Suprapubic skin (tissue), 4 donors: ENCODE results near the gene GRID1. TPM values are rescaled to one million over a fixed set of nuclear protein-coding genes. Genes with fewer than 3 reads are reported as not detected.

Experiments used
- DNase-seq, 2 donors: peaks; one replicate each; pipeline ENCODE4 v3.0.0-alpha.2; 2019; ENCODE audit warnings: low spot score in 2 of 2
- H3K27ac ChIP-seq: fragments of 200-600 bp; sonication (generic); one replicate; pipeline ENCODE4 v1.5.1; 2019
- H3K27me3 ChIP-seq: fragments of 200-600 bp; sonication (generic); one replicate; pipeline ENCODE4 v1.5.1; 2019
- H3K36me3 ChIP-seq: fragments of 200-600 bp; sonication (generic); one replicate; pipeline ENCODE4 v1.5.1; 2019
- H3K4me1 ChIP-seq: fragments of 200-600 bp; sonication (generic); one replicate; pipeline ENCODE4 v1.5.1; 2019
- H3K4me3 ChIP-seq: fragments of 200-600 bp; sonication (generic); one replicate; pipeline ENCODE4 v1.5.1; 2019; ENCODE audit warnings: mild to moderate bottlenecking
- H3K9me3 ChIP-seq: fragments of 200-600 bp; sonication (generic); one replicate; pipeline ENCODE4 v1.5.1; 2019
- EP300 ChIP-seq: sonication (generic); formaldehyde crosslinking; IDR thresholded peaks from one replicate; pipeline ENCODE4 v1.6.1; 2017; ENCODE audit warnings: antibody characterized with exemption
- POLR2A ChIP-seq, 2 donors: fragments of 450-650 bp; IDR thresholded peaks; one replicate each; pipeline ENCODE4 v1.6.1; 2017; ENCODE audit warnings: antibody characterized with exemption in 2 of 2, mild to moderate bottlenecking in 2 of 2, moderate library complexity in 2 of 2
- POLR2AphosphoS5 ChIP-seq, 3 donors: sonication (generic); formaldehyde crosslinking; IDR thresholded peaks; one replicate each; pipeline ENCODE4 v1.6.1; 2017; ENCODE audit warnings: antibody characterized with exemption in 3 of 3
- WGBS: methylation state at CpG from one replicate; pipeline ENCODE4 v1.1.5; 2018; 5-methylcytosine and 5-hydroxymethylcytosine counted together
- total RNA-seq, 4 donors: library from RNA; depleted of rRNA; stranded (reverse); fragments of >200 nt; gene quantifications; one replicate each; pipeline ENCODE4 v1.1.0, GENCODE V29; 2016
- TF ChIP-seq, protein P1 (sequence below), 2 donors: fragments of 200-600 bp in 1 of 2; fragments of 450-650 bp in 1 of 2; sonication (generic) in 1 of 2; IDR thresholded peaks; one replicate each; pipeline ENCODE4 v1.5.1; 2016 to 2019; ENCODE audit warnings: antibody characterized with exemption in 2 of 2, mild to moderate bottlenecking in 1 of 2, moderate library complexity in 1 of 2

GRID1 gene
- total RNA-seq, 4 donors from 2014 or later: 1.8 to 3.1 (median 2.4) TPM

DNA sequence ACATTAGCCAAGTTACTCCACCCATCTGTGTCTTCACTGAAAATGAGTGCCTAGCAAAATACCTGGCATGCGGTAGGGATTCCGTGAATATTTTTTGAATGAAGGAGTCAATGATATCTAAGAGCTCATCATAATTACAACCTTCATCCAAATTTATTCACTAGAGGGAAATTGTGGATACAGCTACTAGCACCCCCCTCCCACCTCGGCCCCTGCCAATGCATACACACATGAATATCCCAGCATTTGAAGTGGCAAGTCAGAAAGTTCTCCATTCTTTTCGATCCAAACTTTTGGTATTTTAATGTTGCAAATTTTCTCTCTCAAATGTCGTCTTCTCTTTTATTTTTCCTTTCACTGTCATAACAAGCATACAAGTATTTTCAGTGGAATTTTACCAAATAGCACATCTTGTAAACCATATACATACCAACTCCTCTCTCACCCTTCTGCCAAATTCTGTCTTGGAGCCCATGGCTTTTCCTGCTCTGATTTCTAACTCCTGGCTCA, 164.3 kb downstream of the GRID1 start:
- no peaks in the 10 kb centered on the region for H3K9me3 ChIP-seq
- H3K27ac ChIP-seq: no peak overlapping the region
- peak in 1 of 2 donors; percentile 29 for DNase-seq
- H3K4me1 ChIP-seq: no peaks in the 10 kb centered on the region
- no peak overlapping the region for H3K4me3 ChIP-seq
- TF ChIP-seq, protein P1, sequence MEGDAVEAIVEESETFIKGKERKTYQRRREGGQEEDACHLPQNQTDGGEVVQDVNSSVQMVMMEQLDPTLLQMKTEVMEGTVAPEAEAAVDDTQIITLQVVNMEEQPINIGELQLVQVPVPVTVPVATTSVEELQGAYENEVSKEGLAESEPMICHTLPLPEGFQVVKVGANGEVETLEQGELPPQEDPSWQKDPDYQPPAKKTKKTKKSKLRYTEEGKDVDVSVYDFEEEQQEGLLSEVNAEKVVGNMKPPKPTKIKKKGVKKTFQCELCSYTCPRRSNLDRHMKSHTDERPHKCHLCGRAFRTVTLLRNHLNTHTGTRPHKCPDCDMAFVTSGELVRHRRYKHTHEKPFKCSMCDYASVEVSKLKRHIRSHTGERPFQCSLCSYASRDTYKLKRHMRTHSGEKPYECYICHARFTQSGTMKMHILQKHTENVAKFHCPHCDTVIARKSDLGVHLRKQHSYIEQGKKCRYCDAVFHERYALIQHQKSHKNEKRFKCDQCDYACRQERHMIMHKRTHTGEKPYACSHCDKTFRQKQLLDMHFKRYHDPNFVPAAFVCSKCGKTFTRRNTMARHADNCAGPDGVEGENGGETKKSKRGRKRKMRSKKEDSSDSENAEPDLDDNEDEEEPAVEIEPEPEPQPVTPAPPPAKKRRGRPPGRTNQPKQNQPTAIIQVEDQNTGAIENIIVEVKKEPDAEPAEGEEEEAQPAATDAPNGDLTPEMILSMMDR (IDR thresholded peaks at IDR 0.05): no peak
- no peak for TF ChIP-seq POLR2A (IDR thresholded peaks at IDR 0.05)
- no peak for TF ChIP-seq EP300
- TF ChIP-seq POLR2AphosphoS5 (IDR thresholded peaks at IDR 0.05): no peak
- no peaks in the 10 kb centered on the region for H3K27me3 ChIP-seq
- no peaks in the 10 kb centered on the region for H3K36me3 ChIP-seq
- 55% methylated on average over 5 of the region's 5 CpGs for WGBS

DNA sequence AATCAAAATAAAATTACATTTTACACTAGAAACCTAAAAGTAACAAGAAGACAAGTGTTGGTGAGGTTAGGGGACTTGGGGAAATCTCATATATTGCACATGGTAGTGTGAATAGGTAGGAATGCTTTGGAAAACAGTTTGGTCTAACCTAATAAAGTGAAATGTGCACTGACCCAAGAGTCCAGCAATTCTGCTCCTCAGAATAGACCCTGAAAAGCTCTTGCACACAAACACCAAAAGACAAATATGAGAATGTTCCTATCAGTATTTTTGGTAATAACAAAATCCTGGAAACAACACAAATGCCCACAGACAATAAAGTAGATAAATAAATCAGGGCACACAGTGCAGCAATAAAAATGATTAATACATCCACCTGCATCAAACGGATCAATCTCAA, 165.7 kb downstream of the GRID1 start:
- no peaks in the 10 kb centered on the region for H3K4me1 ChIP-seq
- WGBS: 86% methylated on average over 1 of the region's 1 CpG
- no peaks in the 10 kb centered on the region for H3K27me3 ChIP-seq

DNA sequence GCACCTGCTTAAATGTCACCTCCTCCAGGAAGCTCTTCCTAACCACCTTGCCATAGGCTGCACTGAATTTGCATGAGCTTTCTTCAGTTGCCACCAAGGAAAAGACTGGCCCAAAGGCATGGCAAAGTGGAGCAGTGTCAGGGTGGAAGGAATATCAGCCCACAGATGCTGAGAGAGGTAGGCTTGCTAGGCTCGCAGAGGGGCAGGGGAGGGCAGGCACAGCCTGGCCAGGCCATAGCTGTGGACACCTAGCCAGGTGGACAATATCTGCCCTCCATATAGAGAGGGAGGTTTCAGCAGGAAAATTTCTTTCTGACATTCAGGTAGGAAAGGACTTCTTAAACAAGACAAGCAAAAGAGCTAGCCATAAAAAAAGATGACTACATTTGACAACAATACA, 166.3 kb downstream of the GRID1 start:
- no peak for TF ChIP-seq POLR2AphosphoS5 (IDR thresholded peaks at IDR 0.05)
- TF ChIP-seq EP300: no peak
- TF ChIP-seq, protein P1 (IDR thresholded peaks at IDR 0.05): no peak
- TF ChIP-seq POLR2A (IDR thresholded peaks at IDR 0.05): no peak
- Histone ChIP-seq H3K4me3 (no peak overlapping the region), H3K36me3 (no peaks in the 10 kb centered on the region), H3K4me1 (no peaks in the 10 kb centered on the region), H3K27ac (no peak overlapping the region), H3K27me3 (no peaks in the 10 kb centered on the region), H3K9me3 (no peaks in the 10 kb centered on the region)
- WGBS: 91% methylated on average over 1 of the region's 1 CpG
- no peak for DNase-seq

More for the DNA sequence above, 165.7 kb downstream of the GRID1 start:
- TF ChIP-seq, protein P1 (IDR thresholded peaks at IDR 0.05): no peak
- TF ChIP-seq POLR2AphosphoS5 (IDR thresholded peaks at IDR 0.05): no peak
- TF ChIP-seq EP300: no peak
- H3K9me3 ChIP-seq: no peaks in the 10 kb centered on the region
- no peak for DNase-seq
- no peak overlapping the region for H3K4me3 ChIP-seq
- H3K27ac ChIP-seq: no peak overlapping the region
- no peaks in the 10 kb centered on the region for H3K36me3 ChIP-seq

DNA sequence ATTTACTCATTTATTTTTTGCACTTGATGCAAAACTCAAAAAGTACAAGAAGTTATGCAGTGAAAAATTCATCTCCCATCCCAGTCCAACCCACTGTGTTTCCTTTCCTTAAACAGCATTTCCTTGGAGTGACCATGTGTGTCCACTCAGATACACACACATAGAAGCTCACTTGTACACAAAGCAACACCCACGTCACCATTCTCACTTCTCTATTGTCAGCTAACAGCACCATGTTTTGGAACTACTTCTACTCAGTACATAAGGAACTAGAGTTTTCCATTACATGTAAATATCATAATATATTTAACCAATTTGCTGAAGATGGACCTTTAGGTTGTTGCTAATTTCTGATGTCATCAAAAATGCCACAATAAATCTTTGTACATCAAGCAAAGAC, 167.6 kb downstream of the GRID1 start:
- Histone ChIP-seq H3K4me1 (no peaks in the 10 kb centered on the region), H3K4me3 (no peak overlapping the region), H3K9me3 (no peaks in the 10 kb centered on the region), H3K36me3 (no peaks in the 10 kb centered on the region), H3K27ac (no peak overlapping the region), H3K27me3 (no peaks in the 10 kb centered on the region)
- DNase-seq: no peak
- TF ChIP-seq POLR2AphosphoS5 (IDR thresholded peaks at IDR 0.05) (no peak), POLR2A (IDR thresholded peaks at IDR 0.05) (no peak), EP300 (no peak)
- TF ChIP-seq, protein P1 (IDR thresholded peaks at IDR 0.05): no peak
- 0% methylated on average over 1 of the region's 1 CpG for WGBS

DNA sequence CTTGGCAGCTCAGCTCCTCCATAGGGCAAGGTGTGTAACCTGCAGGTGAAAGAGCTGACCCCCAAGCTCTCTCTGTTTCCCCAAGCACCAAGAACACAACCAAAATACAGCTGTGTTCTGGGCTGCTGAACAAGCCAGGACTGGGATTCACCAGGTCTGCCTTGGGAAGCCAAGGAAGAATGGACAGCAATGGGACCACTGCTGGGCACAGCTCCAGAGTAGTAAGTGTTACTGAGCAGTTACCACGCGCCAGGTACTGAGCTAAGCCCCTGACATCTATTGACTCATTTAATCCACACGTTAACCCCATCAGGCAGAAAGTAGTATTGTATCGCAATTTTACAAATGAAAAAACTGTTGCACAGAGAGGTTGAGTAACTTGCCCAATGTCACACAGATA, 168.3 kb downstream of the GRID1 start:
- TF ChIP-seq POLR2A (IDR thresholded peaks at IDR 0.05) (no peak), POLR2AphosphoS5 (IDR thresholded peaks at IDR 0.05) (no peak), EP300 (no peak)
- TF ChIP-seq, protein P1 (IDR thresholded peaks at IDR 0.05): no peak
- no peaks in the 10 kb centered on the region for H3K9me3 ChIP-seq
- no peaks in the 10 kb centered on the region for H3K4me1 ChIP-seq
- DNase-seq: peak in 1 of 2 donors; percentile 18
- 94% methylated on average over 4 of the region's 4 CpGs for WGBS
- no peak overlapping the region for H3K27ac ChIP-seq
- H3K4me3 ChIP-seq: no peak overlapping the region
- H3K36me3 ChIP-seq: no peaks in the 10 kb centered on the region
- H3K27me3 ChIP-seq: no peaks in the 10 kb centered on the region
